H1 (cell line): ENCODE results near the gene CD151. TPM values are rescaled to one million over a fixed set of nuclear protein-coding genes. Genes with fewer than 3 reads are reported as not detected.
A peak's percentile ranks its signal among the peaks of the same experiment; 100 is the strongest.

Experiments
- ASH2L ChIP-seq: fragments of 200-600, 300-600 bp; sonication (generic); IDR thresholded peaks from one replicate; pipeline ENCODE4 v1.7.1; 2017; ENCODE audit warnings: low read length
- BACH1 ChIP-seq: IDR thresholded peaks from 2 replicates; pipeline ENCODE4 v1.6.1; 2012; ENCODE audit warnings: low read length, improper control_type of control experiment
- BCL11A ChIP-seq, 2 experiments: IDR thresholded peaks; one replicate each; pipeline ENCODE4 v1.6.1; 2011; ENCODE audit warnings: low read depth in 2 of 2, low read length in 2 of 2, mild to moderate bottlenecking in 2 of 2
- BRCA1 ChIP-seq: IDR thresholded peaks from 2 replicates; pipeline ENCODE4 v1.6.1; 2012; ENCODE audit warnings: low read depth, low read length, improper control_type of control experiment
- CBX8 ChIP-seq: fragments of 300-800, 300-1000 bp; sonication (generic); IDR thresholded peaks from 2 replicates; pipeline ENCODE4 v1.7.1; 2016; ENCODE audit warnings: low read depth, low read length, borderline replicate concordance
- CHD2 ChIP-seq: IDR thresholded peaks from 2 replicates; pipeline ENCODE4 v1.6.1; 2012; ENCODE audit warnings: low read length, improper control_type of control experiment
- GABPA ChIP-seq: IDR thresholded peaks from 2 replicates; pipeline ENCODE4 v1.6.1; 2011; ENCODE audit warnings: mild to moderate bottlenecking, low read length, moderate library complexity, borderline replicate concordance; ENCODE audit not compliant: insufficient read depth
- JUND ChIP-seq: IDR thresholded peaks from 2 replicates; pipeline ENCODE4 v1.6.1; 2011; ENCODE audit warnings: mild to moderate bottlenecking, improper control_type of control experiment, low read length
- KDM1A ChIP-seq: fragments of 200-600, 300-600 bp; sonication (generic); IDR thresholded peaks from 2 replicates; pipeline ENCODE4 v1.7.1; 2016; ENCODE audit warnings: mild to moderate bottlenecking, low read length, borderline replicate concordance
- KDM4A ChIP-seq: IDR thresholded peaks from one replicate; pipeline ENCODE4 v1.7.1; 2012; ENCODE audit warnings: low read depth, mild to moderate bottlenecking, moderate library complexity, low read length, inconsistent platforms; ENCODE audit not compliant: severe bottlenecking
- PHF8 ChIP-seq: fragments of 200-600 bp; sonication (generic); conservative IDR thresholded peaks from 2 replicates; pipeline ENCODE4 v1.7.1; 2012; ENCODE audit warnings: low read depth, mild to moderate bottlenecking, inconsistent platforms, low read length, moderate library complexity
- POLR2A ChIP-seq, 2 experiments: IDR thresholded peaks; 1 replicate in 1 of 2; 2 replicates in 1 of 2; pipeline ENCODE4 v1.6.1; 2011; ENCODE audit warnings: low read depth in 2 of 2, low read length in 2 of 2, mild to moderate bottlenecking in 2 of 2; ENCODE audit errors: control extremely low read depth in 1 of 2
- POLR2AphosphoS5 ChIP-seq: IDR thresholded peaks from 2 replicates; pipeline ENCODE4 v1.6.1; 2011; ENCODE audit warnings: low read depth, low read length
- RFX5 ChIP-seq: IDR thresholded peaks from 2 replicates; pipeline ENCODE4 v1.6.1; 2011; ENCODE audit warnings: low read depth, low read length, improper control_type of control experiment, borderline replicate concordance
- RNF2 ChIP-seq: fragments of 200-900, 300-1000 bp; sonication (generic); IDR thresholded peaks from 2 replicates; pipeline ENCODE4 v1.7.1; 2016; ENCODE audit warnings: borderline replicate concordance, low read depth, mild to moderate bottlenecking, antibody characterized with exemption, low read length; ENCODE audit not compliant: poor library complexity, severe bottlenecking; ENCODE audit errors: missing control alignments
- SIRT6 ChIP-seq: IDR thresholded peaks from one replicate; pipeline ENCODE4 v1.7.1; 2012; ENCODE audit warnings: low read length, inconsistent platforms
- SP1 ChIP-seq: IDR thresholded peaks from 2 replicates; pipeline ENCODE4 v1.6.1; 2011; ENCODE audit warnings: low read depth, low read length
- SP2 ChIP-seq: IDR thresholded peaks from 2 replicates; pipeline ENCODE4 v1.6.1; 2012; ENCODE audit warnings: mild to moderate bottlenecking, low read length, inconsistent platforms
- SRF ChIP-seq: IDR thresholded peaks from 2 replicates; pipeline ENCODE4 v1.6.1; 2011; ENCODE audit warnings: mild to moderate bottlenecking, low read depth, low read length, moderate library complexity
- TCF12 ChIP-seq: IDR thresholded peaks from 2 replicates; pipeline ENCODE4 v1.6.1; 2011; ENCODE audit warnings: low read depth, mild to moderate bottlenecking, low read length
- TEAD4 ChIP-seq: IDR thresholded peaks from 2 replicates; pipeline ENCODE4 v1.6.1; 2012; ENCODE audit warnings: low read depth, low read length, inconsistent platforms, mixed read lengths
- YY1 ChIP-seq: IDR thresholded peaks from 2 replicates; pipeline ENCODE4 v1.6.1; 2011; ENCODE audit warnings: low read depth, mild to moderate bottlenecking, low read length
- ZNF274 ChIP-seq: IDR thresholded peaks from 2 replicates; pipeline ENCODE4 v1.7.0; 2012; ENCODE audit warnings: low read length, borderline replicate concordance; ENCODE audit errors: extremely low read depth
- polyA plus RNA-seq, 7 experiments: library from polyadenylated mRNA; depleted of rRNA in 3 of 7; stranded (reverse) in 5 of 7; unstranded in 2 of 7; fragments of >200 nt in 5 of 7; fragments of 200-250 nt in 2 of 7; gene quantifications; 1 replicate in 5 of 7; 2 replicates in 1 of 7; 4 replicates in 1 of 7; pipeline versions ENCODE4 v1.2.1 to v1.2.3, GENCODE V29; 2011 to 2013; ENCODE audit warnings: missing spikeins in 2 of 7, mixed read lengths in 2 of 7
- total RNA-seq: library from RNA; stranded (reverse); fragmentation: NEBNext Ultra II Directional; extraction: Animal tissue kit (Norgen Biotek cat#: 25700); gene quantifications from 2 replicates; pipeline ENCODE4 v1.2.1, GENCODE V29; 2021
- TF ChIP-seq, protein P1 (sequence below): IDR thresholded peaks from 2 replicates; pipeline ENCODE4 v1.6.1; 2011; ENCODE audit warnings: low read length, improper control_type of control experiment

CD151 gene
- total and polyA plus RNA-seq, 2 of the 8 experiments (the other 6 are each of a cell fraction or from before 2014, with no cell fraction given), result 101 to 212 TPM

DNA sequence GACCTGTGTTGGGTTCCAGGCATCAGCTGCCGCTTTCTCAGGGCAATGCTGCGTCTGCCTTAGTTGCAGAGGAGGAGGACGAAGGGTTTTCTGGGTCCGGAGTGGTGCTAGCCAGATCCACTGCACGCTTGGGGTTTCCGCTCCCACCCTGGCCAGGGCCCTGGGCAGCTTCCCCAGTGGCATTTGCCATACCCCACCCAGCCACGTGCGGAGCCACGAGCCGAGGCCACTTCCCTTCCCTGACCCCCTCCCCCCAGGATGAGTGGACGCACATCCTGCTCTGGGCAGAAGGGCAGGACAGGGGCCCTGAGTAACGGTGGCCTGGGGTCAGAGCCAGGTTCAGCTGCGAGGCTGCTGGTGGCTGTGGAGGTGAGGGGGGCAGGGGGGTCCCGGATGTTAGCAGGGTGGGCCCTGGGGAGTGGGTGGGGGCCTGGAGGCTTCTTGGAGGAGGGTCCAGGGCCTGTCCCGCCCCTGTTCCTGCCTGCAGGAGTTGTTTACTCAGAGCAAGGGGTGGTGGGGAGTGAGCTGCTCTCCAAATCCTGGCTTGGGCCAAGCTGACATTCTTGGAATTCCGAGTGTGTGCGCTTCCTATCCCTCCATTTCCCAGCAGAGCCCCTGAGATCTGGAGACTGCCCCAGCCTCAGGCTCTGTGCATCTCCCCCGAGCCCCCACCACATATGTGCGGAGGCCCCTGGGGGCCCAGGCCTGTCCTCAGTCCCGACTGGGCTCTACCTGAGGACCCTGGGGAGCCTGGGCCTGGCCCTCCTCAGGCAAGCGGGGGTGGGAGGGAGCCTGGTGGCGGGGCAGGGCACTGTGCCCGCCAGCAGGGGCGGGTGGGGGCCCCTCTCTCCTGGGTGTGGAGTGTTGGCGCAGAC lies 11.3 kb downstream of the CD151 start (continued):
- peak; percentile 80 for TF ChIP-seq YY1
- peak; percentile 100 for TF ChIP-seq TEAD4
- TF ChIP-seq POLR2AphosphoS5, result 0 out of 2 replicates have a peak, but pooled peaks have one; percentile 53
- TF ChIP-seq PHF8, result no peak
- TF ChIP-seq SIRT6, result no peak
- TF ChIP-seq CBX8, result no peak
- no peak for TF ChIP-seq RFX5
- peak; percentile 74 for TF ChIP-seq ASH2L
- TF ChIP-seq BCL11A (IDR thresholded peaks at IDR 0.05; ENCODE audit: low read depth in 2 of 2, low read length in 2 of 2), result no peak
- no peak for TF ChIP-seq BRCA1
- no peak for TF ChIP-seq SP2
- peak; percentile 52 for TF ChIP-seq KDM4A
- no peak for TF ChIP-seq ZNF274
- 0 out of 2 replicates have a peak, but pooled peaks have one; percentile 6 for TF ChIP-seq CHD2
- TF ChIP-seq KDM1A, result peak; percentile 13; the same call in 1 of the 2 replicates
- no peak for TF ChIP-seq BACH1
- peak; percentile 84; the same call in 1 of the 2 replicates for TF ChIP-seq SP1
- no peak for TF ChIP-seq JUND
- 0 out of 2 replicates have a peak, but pooled peaks have one; percentile 26 for TF ChIP-seq TCF12
- TF ChIP-seq POLR2A (IDR thresholded peaks at IDR 0.05; ENCODE audit: control extremely low read depth in 1 of 2, low read depth in 2 of 2, low read length in 2 of 2), result no peak; a peak in 1 of 3 replicates
- no peak for TF ChIP-seq GABPA
- TF ChIP-seq RNF2, result no peak
- TF ChIP-seq, protein P1, sequence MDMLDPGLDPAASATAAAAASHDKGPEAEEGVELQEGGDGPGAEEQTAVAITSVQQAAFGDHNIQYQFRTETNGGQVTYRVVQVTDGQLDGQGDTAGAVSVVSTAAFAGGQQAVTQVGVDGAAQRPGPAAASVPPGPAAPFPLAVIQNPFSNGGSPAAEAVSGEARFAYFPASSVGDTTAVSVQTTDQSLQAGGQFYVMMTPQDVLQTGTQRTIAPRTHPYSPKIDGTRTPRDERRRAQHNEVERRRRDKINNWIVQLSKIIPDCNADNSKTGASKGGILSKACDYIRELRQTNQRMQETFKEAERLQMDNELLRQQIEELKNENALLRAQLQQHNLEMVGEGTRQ, result no peak
- no peak for TF ChIP-seq SRF
- TF ChIP-seq, all 59 proteins: peak for 16
